Panc1 (cell line): ENCODE data around the gene MRTFA. TPM values are rescaled to one million over a fixed set of nuclear protein-coding genes. Genes with fewer than 3 reads are reported as not detected.

Source experiments
- ATAC-seq: fragments of 200-7000 bp; cut with Tn5 transposase; 2 replicates; pipeline ENCODE4 v1.9.1; 2020; ENCODE audit warnings: mild to moderate bottlenecking, moderate library complexity
- BruUV-seq: library from RNA; stranded (reverse); fragments of 400-500 nt; replicated peaks from 2 replicates; lab custom pipeline; 2021; lab: Mats Ljungman, UMichigan
- CTCF ChIA-PET: fragments of 300-600 bp; sonication (Branson Sonifier 250); formaldehyde crosslinking; loops from one replicate; lab custom pipeline; 2022; ENCODE audit warnings: antibody characterized with exemption; lab: Charles Lee
- POLR2A ChIA-PET: fragments of 300-600 bp; sonication (Branson Sonifier 250); formaldehyde crosslinking; loops from one replicate; lab custom pipeline; 2022; ENCODE audit warnings: antibody characterized with exemption; lab: Charles Lee
- DNase-seq: peaks from one replicate; pipeline ENCODE4 v3.0.0-alpha.2; 2010; ENCODE audit warnings: low read depth, low spot score
- H3K27ac ChIP-seq: 2 replicates; pipeline ENCODE4 v1.5.1; 2011; ENCODE audit warnings: mild to moderate bottlenecking, low read length, inconsistent platforms
- H3K27me3 ChIP-seq: fragments of 200-500 bp; sonication (Bioruptor generic); 2 replicates; pipeline ENCODE4 v1.6.0; 2014; ENCODE audit warnings: low read length, inconsistent platforms; ENCODE audit not compliant: control insufficient read depth, insufficient read depth
- H3K36me3 ChIP-seq: fragments of 200-500 bp; sonication (Bioruptor generic); 2 replicates; pipeline ENCODE4 v1.5.1; 2014; ENCODE audit warnings: inconsistent platforms, mild to moderate bottlenecking, low read length, moderate library complexity; ENCODE audit not compliant: control insufficient read depth, insufficient read depth
- H3K4me1 ChIP-seq: 2 replicates; pipeline ENCODE4 v1.5.1; 2011; ENCODE audit warnings: inconsistent platforms, mild to moderate bottlenecking, low read length, moderate library complexity; ENCODE audit not compliant: control insufficient read depth, insufficient read depth
- H3K4me3 ChIP-seq, 2 experiments: 2 replicates each; pipeline ENCODE4 v1.5.1; 2011 to 2012; ENCODE audit warnings: low read depth in 2 of 2, low read length in 2 of 2, mild to moderate bottlenecking in 2 of 2, inconsistent platforms in 1 of 2, moderate library complexity in 1 of 2
- H3K9me3 ChIP-seq: fragments of 200-500 bp; sonication (Bioruptor generic); 2 replicates; pipeline ENCODE4 v1.5.1; 2014; ENCODE audit warnings: low read depth, mild to moderate bottlenecking, inconsistent platforms, low read length, moderate library complexity; ENCODE audit not compliant: control insufficient read depth, insufficient read depth
- CTCF ChIP-seq: fragments of 450-650 bp; IDR thresholded peaks from 2 replicates; pipeline ENCODE4 v1.5.1; 2017; ENCODE audit warnings: mild to moderate bottlenecking
- POLR2AphosphoS5 ChIP-seq: IDR thresholded peaks from 2 replicates; pipeline ENCODE4 v1.6.1; 2012; ENCODE audit warnings: mild to moderate bottlenecking, low read depth, low read length, moderate library complexity
- REST ChIP-seq, 2 experiments: IDR thresholded peaks; 2 replicates each; pipeline ENCODE4 v1.6.1; 2011 to 2012; ENCODE audit warnings: low read depth in 2 of 2, control low read depth in 1 of 2, low read length in 1 of 2, mild to moderate bottlenecking in 1 of 2, moderate library complexity in 1 of 2; ENCODE audit not compliant: insufficient read depth in 1 of 2
- SIN3A ChIP-seq: IDR thresholded peaks from 2 replicates; pipeline ENCODE4 v1.6.1; 2012; ENCODE audit warnings: low read depth, mild to moderate bottlenecking, low read length, moderate library complexity, borderline replicate concordance; ENCODE audit not compliant: insufficient read depth
- TCF7L2 ChIP-seq: IDR thresholded peaks from 2 replicates; pipeline ENCODE4 v1.6.1; 2011; ENCODE audit warnings: mild to moderate bottlenecking, low read depth, low read length, inconsistent platforms
- in situ Hi-C: cut with HindIII; loops from 2 replicates; pipeline ENCODE4 v1.10.0; 2016; ENCODE audit warnings: low sequenced_read_pairs, low pct_unique_long_range_greater_than_20kb
- intact Hi-C: fragments of 100-400 bp; cut with micrococcal nuclease; formaldehyde crosslinking; loops from one replicate; pipeline ENCODE4 v1.10.0; 2022; ENCODE audit not compliant: unreplicated experiment
- total RNA-seq: library from RNA; stranded (reverse); gene quantifications from one replicate; pipeline ENCODE4 v1.2.1, GENCODE V29; 2021; ENCODE audit not compliant: unreplicated experiment

The MRTFA gene
- total RNA-seq, 1 experiment from 2014 or later: 62.1 TPM

- no TSS peak for BruUV-seq
- Histone ChIP-seq H3K9me3 (no peaks in the 10 kb centered on the region), H3K4me1 (no peaks in the 10 kb centered on the region; the same call in 1 of the 2 replicates), H3K27ac (no peak overlapping the region), H3K27me3 (no peaks in the 10 kb centered on the region), H3K4me3 (no peak overlapping the region), H3K36me3 (no peaks in the 10 kb centered on the region)
- CTCF ChIA-PET: no interaction called here
- ATAC-seq (no peak), DNase-seq (no peak)
- in situ Hi-C loops (no loop called here), intact Hi-C loops (no loop called here)
- POLR2A ChIA-PET: no interaction called here
- TF ChIP-seq REST (IDR thresholded peaks at IDR 0.05; ENCODE audit: insufficient read depth in 1 of 2, low read depth in 2 of 2, low read length in 1 of 2): no peak
- no peak for TF ChIP-seq TCF7L2
- TF ChIP-seq POLR2AphosphoS5: no peak
- no peak for TF ChIP-seq CTCF
- no peak for TF ChIP-seq SIN3A
These were observed 164.5 kb downstream of the MRTFA start for GRCh38 chr22:40472051-40472450.

- no peak overlapping the region for H3K27ac ChIP-seq
- H3K9me3 ChIP-seq: no peaks in the 10 kb centered on the region
- no peak overlapping the region for H3K4me3 ChIP-seq
- POLR2A ChIA-PET: no interaction called here
- H3K36me3 ChIP-seq: no peaks in the 10 kb centered on the region
- H3K27me3 ChIP-seq: no peaks in the 10 kb centered on the region
- TF ChIP-seq REST (IDR thresholded peaks at IDR 0.05; ENCODE audit: insufficient read depth in 1 of 2, low read depth in 2 of 2, low read length in 1 of 2) (no peak), SIN3A (no peak), CTCF (no peak), POLR2AphosphoS5 (no peak), TCF7L2 (no peak)
- no peak for ATAC-seq
- CTCF ChIA-PET: no interaction called here
- DNase-seq: no peak
- BruUV-seq: no TSS peak
- in situ Hi-C loops: no loop called here
- H3K4me1 ChIP-seq: no peaks in the 10 kb centered on the region; the same call in 1 of the 2 replicates
- intact Hi-C loops: no loop called here
These were observed 167.3 kb downstream of the MRTFA start for GRCh38 chr22:40469181-40469580.
